Endothelial cell of umbilical vein (primary cell): ENCODE measurements around the gene STOML1. TPM values are rescaled to one million over a fixed set of nuclear protein-coding genes. Genes with fewer than 3 reads are reported as not detected.

ENCODE experiments used
- BruUV-seq: library from RNA; stranded (reverse); fragments of 400-500 nt; replicated peaks from 2 replicates; lab custom pipeline; 2021; lab: Mats Ljungman, UMichigan
- CTCF ChIA-PET: fragments of 300-600, 350-600 bp; sonication (Branson Sonifier 250); formaldehyde crosslinking; loops from one replicate; lab custom pipeline; 2021; ENCODE audit warnings: antibody characterized with exemption, inconsistent platforms; lab: Charles Lee
- POLR2A ChIA-PET: fragments of 300-600, 350-600 bp; sonication (Branson Sonifier 250); formaldehyde crosslinking; loops from one replicate; lab custom pipeline; 2021; ENCODE audit warnings: antibody characterized with exemption, inconsistent platforms; lab: Charles Lee
- DNase-seq: peaks from one replicate; pipeline ENCODE4 v3.0.0-alpha.2; 2011; ENCODE audit warnings: low read depth, low spot score
- FAIRE-seq: peaks from 2 replicates; lab custom pipeline; 2011; peaks lifted over from hg19 to GRCh38; lab: Jason Lieb, UNC
- H2AFZ ChIP-seq: 2 replicates; pipeline ENCODE4 v1.6.0; 2012; ENCODE audit warnings: low read depth, low read length, control low read depth, inconsistent platforms
- H3K27ac ChIP-seq: 2 replicates; pipeline ENCODE4 v1.5.1; 2011; ENCODE audit warnings: low read depth, mild to moderate bottlenecking, control low read depth, low read length, moderate library complexity; ENCODE audit not compliant: insufficient read depth
- H3K27me3 ChIP-seq, 2 experiments: 2 replicates each; pipeline versions ENCODE4 v1.6.0 to v1.6.1; 2011; ENCODE audit warnings: low read length in 2 of 2, mixed read lengths in 1 of 2; ENCODE audit not compliant: control insufficient read depth in 2 of 2, insufficient read depth in 2 of 2
- H3K36me3 ChIP-seq, 2 experiments: 2 replicates in 1 of 2; 3 replicates in 1 of 2; pipeline ENCODE4 v1.5.1; 2011; ENCODE audit warnings: low read length in 2 of 2, mild to moderate bottlenecking in 1 of 2, moderate library complexity in 1 of 2; ENCODE audit not compliant: control insufficient read depth in 2 of 2, insufficient read depth in 2 of 2; ENCODE audit errors: extremely low read depth in 1 of 2
- H3K4me1 ChIP-seq: 3 replicates; pipeline ENCODE4 v1.5.1; 2011; ENCODE audit warnings: mild to moderate bottlenecking, low read length; ENCODE audit not compliant: control insufficient read depth, insufficient read depth; ENCODE audit errors: extremely low read depth
- H3K4me2 ChIP-seq: 2 replicates; pipeline ENCODE4 v1.6.1; 2011; ENCODE audit warnings: low read length, control low read depth, mixed read lengths; ENCODE audit not compliant: insufficient read depth
- H3K4me3 ChIP-seq, 3 experiments: fragments of 200-600 bp in 1 of 3; sonication (generic), shearing (Covaris generic) in 1 of 3; replicated peaks in 1 of 3; 2 replicates each; pipeline ENCODE4 v1.5.1; 2011 to 2016; ENCODE audit warnings: control low read depth in 3 of 3, low read length in 3 of 3, mild to moderate bottlenecking in 2 of 3, inconsistent platforms in 1 of 3, low read depth in 1 of 3, moderate library complexity in 1 of 3; ENCODE audit not compliant: insufficient read depth in 1 of 3
- H3K79me2 ChIP-seq: 2 replicates; pipeline ENCODE4 v1.6.0; 2012; ENCODE audit warnings: low read length, inconsistent platforms; ENCODE audit not compliant: control insufficient read depth, insufficient read depth
- H3K9ac ChIP-seq: replicated peaks from 2 replicates; pipeline ENCODE3; 2011; ENCODE audit warnings: low read length, control low read depth; ENCODE audit not compliant: insufficient read depth; ENCODE audit errors: extremely low read depth
- H3K9me1 ChIP-seq: replicated peaks from 3 replicates; pipeline ENCODE4 v1.6.0; 2011; ENCODE audit warnings: mild to moderate bottlenecking, low read length; ENCODE audit not compliant: control insufficient read depth, insufficient read depth; ENCODE audit errors: extremely low read depth
- H3K9me3 ChIP-seq: replicated peaks from 2 replicates; pipeline ENCODE4 v1.5.1; 2012; ENCODE audit warnings: low read length, inconsistent platforms; ENCODE audit not compliant: control insufficient read depth, insufficient read depth
- H4K20me1 ChIP-seq: replicated peaks from 2 replicates; pipeline ENCODE3; 2011; ENCODE audit warnings: mild to moderate bottlenecking, low read length; ENCODE audit not compliant: control insufficient read depth, insufficient read depth; ENCODE audit errors: extremely low read depth
- CTCF ChIP-seq, 2 donors: IDR thresholded peaks; 1 replicate in 1 of 2; 2 replicates in 1 of 2; pipeline ENCODE4 v1.5.1; 2011; ENCODE audit warnings: low read length in 2 of 2, mild to moderate bottlenecking in 2 of 2, moderate library complexity in 2 of 2, control low read depth in 1 of 2, inconsistent platforms in 1 of 2, low read depth in 1 of 2; ENCODE audit not compliant: insufficient read depth in 1 of 2; ENCODE audit errors: extremely low read depth in 1 of 2
- EZH2 ChIP-seq: IDR thresholded peaks from 2 replicates; pipeline ENCODE4 v1.6.1; 2012; ENCODE audit warnings: borderline replicate concordance, low read depth, mild to moderate bottlenecking, moderate library complexity, low read length, inconsistent platforms; ENCODE audit not compliant: severe bottlenecking
- FOS ChIP-seq: IDR thresholded peaks from 2 replicates; pipeline ENCODE4 v1.6.1; 2011; ENCODE audit warnings: mild to moderate bottlenecking, low read length, moderate library complexity, borderline replicate concordance; ENCODE audit not compliant: insufficient read depth
- GATA2 ChIP-seq: IDR thresholded peaks from 2 replicates; pipeline ENCODE4 v1.7.0; 2011; ENCODE audit warnings: low read depth, mild to moderate bottlenecking, moderate library complexity, mixed read lengths, low read length; ENCODE audit not compliant: insufficient read length, insufficient read depth
- JUN ChIP-seq: IDR thresholded peaks from 2 replicates; pipeline ENCODE4 v1.6.1; 2011; ENCODE audit warnings: borderline replicate concordance, low read depth; ENCODE audit not compliant: insufficient read length, insufficient read depth
- MAX ChIP-seq: IDR thresholded peaks from 2 replicates; pipeline ENCODE4 v1.6.1; 2011; ENCODE audit not compliant: insufficient read depth, insufficient read length
- MYC ChIP-seq: IDR thresholded peaks from one replicate; pipeline ENCODE4 v1.6.1; 2011; ENCODE audit warnings: mild to moderate bottlenecking, low read depth, low read length
- POLR2A ChIP-seq: IDR thresholded peaks from 2 replicates; pipeline ENCODE4 v1.6.1; 2012; ENCODE audit warnings: low read depth, mild to moderate bottlenecking, control low read depth, low read length
- POLR2AphosphoS5 ChIP-seq: IDR thresholded peaks from 2 replicates; pipeline ENCODE4 v1.6.1; 2012; ENCODE audit warnings: low read depth, mild to moderate bottlenecking, control low read depth, low read length, moderate library complexity; ENCODE audit not compliant: insufficient read depth
- dilution Hi-C: fragments of 300-500 bp; cut with MboI; formaldehyde crosslinking; loops from one replicate; pipeline ENCODE4 v1.15.0; 2019; ENCODE audit warnings: low sequenced_read_pairs; ENCODE audit not compliant: extremely low pct_ligation_motif_present
- intact Hi-C: fragments of 100-400 bp; cut with micrococcal nuclease; formaldehyde crosslinking; loops from one replicate; pipeline ENCODE4 v1.10.0; 2022
- polyA plus RNA-seq, 4 experiments: library from polyadenylated mRNA; depleted of rRNA in 3 of 4; stranded (reverse) in 3 of 4; unstranded in 1 of 4; fragments of >200 nt; gene quantifications; 2 replicates each; pipeline versions ENCODE4 v1.2.1 to v1.2.3, GENCODE V29; 2011 to 2012; ENCODE audit warnings: missing spikeins in 1 of 4
- total RNA-seq: library from RNA; stranded (reverse); gene quantifications from 2 replicates; pipeline ENCODE4 v1.2.3, GENCODE V29; 2021

The STOML1 gene
- total and polyA plus RNA-seq, 2 donors (not counting 3 experiments of a cell fraction or from before 2014, with no cell fraction given), result 12.9 to 15.4 TPM

GRCh38 chr15:73945130-73945508 lies 47.0 kb downstream of the STOML1 start:
- Histone ChIP-seq H3K36me3 (no peaks in the 10 kb centered on the region), H3K4me3 (no peak overlapping the region), H3K27ac (no peak overlapping the region), H3K4me2 (no peak overlapping the region), H3K4me1 (no peaks in the 10 kb centered on the region), H3K27me3 (no peaks in the 10 kb centered on the region), H3K9me1 (no peaks in the 10 kb centered on the region), H4K20me1 (no peaks in the 10 kb centered on the region), H3K79me2 (no peaks in the 10 kb centered on the region), H3K9me3 (no peaks in the 10 kb centered on the region), H2AFZ (no peak overlapping the region), H3K9ac (no peak overlapping the region)
- CTCF ChIA-PET, result interaction anchor here (1.3 to 1.8 kb wide), 2 partner anchors 9 to 71 kb away, joined by 3 to 4 read pairs; no protein-coding TSS in a partner anchor
- intact Hi-C loops, result no loop called here
- no TSS peak for BruUV-seq
- dilution Hi-C loops, result no loop called here
- FAIRE-seq (no peak), DNase-seq (no peak)
- no peak for TF ChIP-seq GATA2
- no peak for TF ChIP-seq POLR2AphosphoS5
- TF ChIP-seq POLR2A, result no peak
- no peak for TF ChIP-seq CTCF (IDR thresholded peaks at IDR 0.05; ENCODE audit: extremely low read depth in 1 of 2, insufficient read depth in 1 of 2, low read depth in 1 of 2, low read length in 2 of 2)
- TF ChIP-seq MYC, result no peak
- TF ChIP-seq JUN, result no peak
- no peak for TF ChIP-seq FOS
- no peak for TF ChIP-seq EZH2
- TF ChIP-seq MAX, result no peak
- POLR2A ChIA-PET, result no interaction called here
